Measurements from ENCODE around the gene CCL24. TPM values are rescaled to one million over a fixed set of nuclear protein-coding genes. Genes with fewer than 3 reads are reported as not detected.
"Not testable (repeated sequence)": the region's sequence is repeated elsewhere in the genome, so short reads cannot be mapped to it uniquely, and the experiment has no call there.

Gene CCL24, protein sequence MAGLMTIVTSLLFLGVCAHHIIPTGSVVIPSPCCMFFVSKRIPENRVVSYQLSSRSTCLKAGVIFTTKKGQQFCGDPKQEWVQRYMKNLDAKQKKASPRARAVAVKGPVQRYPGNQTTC
- total RNA-seq: not detected
- long read RNA-seq, donor 1: 0 reads
- long read RNA-seq, donor 2, partial matches to known transcripts: 0 of 1 reads
- long read RNA-seq, donor 2, other reads (novel, unspliced or antisense): 0 of 1 reads

DNA sequence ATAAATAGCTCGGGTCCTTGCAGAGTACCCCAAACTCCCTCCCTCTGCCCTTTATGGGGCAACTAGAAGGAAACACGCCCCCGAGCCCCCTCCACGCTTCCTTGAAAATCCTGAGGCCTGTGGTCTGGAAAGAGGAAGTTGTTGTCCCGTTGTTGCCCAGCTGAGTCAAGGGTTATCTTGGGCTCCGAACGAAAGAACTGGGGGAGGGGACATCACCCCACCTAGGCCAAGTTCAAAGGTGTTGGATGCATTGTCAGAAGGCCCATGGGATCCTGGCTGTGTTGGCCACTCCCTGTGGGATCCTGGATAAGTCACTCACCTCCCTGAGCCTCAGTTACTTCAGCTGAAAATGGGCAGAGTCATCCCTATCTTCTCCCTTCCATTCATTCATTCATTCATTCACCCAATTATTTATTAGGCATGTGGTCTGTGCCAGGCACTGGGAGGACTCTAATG lies at the start of gene CCL24:
Gene CCL24 (minus strand): TSS at position 26 of the 456 bp plus-strand sequence. CDS start 91 bp downstream, outside the sequence.
- no peak for DNase-seq (ENCODE audit: low spot score)
- intact Hi-C loops (cut with DNase I): no loop called here

- no peak for DNase-seq (ENCODE audit: low spot score)
- intact Hi-C loops (cut with DNase I): no loop called here
Observed at GRCh38 chr7:75861636-75862035, 48.0 kb upstream of the CCL24 start.

DNA sequence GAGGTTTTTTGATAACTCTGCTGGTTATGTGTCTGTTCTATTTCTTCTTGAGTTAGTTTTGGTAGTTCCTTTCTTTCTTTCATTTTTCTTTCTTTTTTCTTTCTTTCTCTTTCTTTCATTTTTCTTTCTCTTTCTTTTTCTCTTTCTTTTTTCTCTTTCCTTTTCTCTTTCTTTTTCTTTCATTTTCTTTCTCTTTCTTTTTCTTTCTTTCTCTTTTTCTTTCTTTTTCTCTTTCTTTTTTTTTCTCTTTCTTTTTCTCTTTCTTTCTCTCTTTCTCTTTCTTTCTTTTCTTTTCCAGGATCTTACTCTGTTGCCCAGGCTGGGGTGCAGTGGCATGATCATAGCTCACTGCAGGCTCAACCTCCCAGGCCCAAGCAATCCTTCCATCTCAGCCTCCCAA lies 44.8 kb upstream of the CCL24 start:
- intact Hi-C loops (cut with DNase I): loop anchor here in 1 of 2 donors (10.0 kb wide), 1 partner anchor 246 kb away; no protein-coding TSS in a partner anchor
- no peak for DNase-seq (ENCODE audit: low spot score)

DNA sequence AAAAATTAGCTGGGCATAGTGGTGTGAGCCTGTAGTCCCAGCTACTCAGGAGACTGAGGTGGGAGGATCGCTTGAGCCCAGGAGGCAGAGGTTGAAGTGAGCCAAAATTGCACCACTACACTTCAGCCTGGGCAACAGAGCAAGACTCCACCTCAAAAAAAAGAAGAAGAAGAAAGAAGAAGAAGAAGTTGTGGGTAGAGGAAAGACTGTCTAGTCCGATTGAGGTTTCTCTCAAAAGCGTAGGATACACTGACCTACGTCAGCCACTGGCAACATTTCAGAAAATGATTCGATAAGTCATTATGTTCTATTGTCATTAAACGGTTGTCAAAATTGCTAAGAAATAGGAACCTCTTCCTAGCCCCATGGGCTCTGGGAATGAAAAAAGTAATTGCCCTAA lies 42.9 kb upstream of the CCL24 start:
- intact Hi-C loops (cut with DNase I): loop anchor here in 1 of 2 donors (10.0 kb wide), 1 partner anchor 248 kb away; no protein-coding TSS in a partner anchor
- no peak for DNase-seq (ENCODE audit: low spot score)

- intact Hi-C loops (cut with DNase I): loop anchor here in 1 of 2 donors (10.0 kb wide), 1 partner anchor 250 kb away; no protein-coding TSS in a partner anchor
- not testable (repeated sequence) for DNase-seq (ENCODE audit: low spot score)
Observed at GRCh38 chr7:75854813-75855345, 41.3 kb upstream of the CCL24 start.

DNA sequence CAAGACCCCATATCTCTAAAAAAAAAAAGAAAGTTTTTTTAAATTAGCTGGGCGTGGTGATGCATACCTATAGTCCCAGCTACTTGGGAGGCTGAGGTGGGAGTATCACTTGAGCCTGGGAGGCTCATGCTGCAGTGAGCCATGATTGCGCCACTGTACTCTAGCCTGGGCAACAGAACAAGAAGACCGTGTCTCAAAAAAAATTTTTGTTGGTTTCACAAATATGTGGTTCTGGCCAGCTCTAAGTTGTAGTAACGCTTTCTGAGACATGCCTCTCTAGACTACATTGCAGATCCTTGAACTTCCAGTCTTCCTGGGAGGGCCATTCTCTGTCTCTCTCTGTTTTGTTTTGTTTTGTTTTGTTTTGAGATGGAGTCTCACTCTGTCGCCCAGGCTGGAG lies 40.6 kb upstream of the CCL24 start:
- intact Hi-C loops (cut with DNase I): loop anchor here in 1 of 2 donors (10.0 kb wide), 1 partner anchor 251 kb away; no protein-coding TSS in a partner anchor
- no peak for DNase-seq (ENCODE audit: low spot score)

- intact Hi-C loops (cut with DNase I): loop anchor here in 1 of 2 donors (10.0 kb wide), 1 partner anchor 255 kb away; no protein-coding TSS in a partner anchor
- DNase-seq (ENCODE audit: low spot score): no peak
Observed at GRCh38 chr7:75850235-75850634, 36.6 kb upstream of the CCL24 start.

DNA sequence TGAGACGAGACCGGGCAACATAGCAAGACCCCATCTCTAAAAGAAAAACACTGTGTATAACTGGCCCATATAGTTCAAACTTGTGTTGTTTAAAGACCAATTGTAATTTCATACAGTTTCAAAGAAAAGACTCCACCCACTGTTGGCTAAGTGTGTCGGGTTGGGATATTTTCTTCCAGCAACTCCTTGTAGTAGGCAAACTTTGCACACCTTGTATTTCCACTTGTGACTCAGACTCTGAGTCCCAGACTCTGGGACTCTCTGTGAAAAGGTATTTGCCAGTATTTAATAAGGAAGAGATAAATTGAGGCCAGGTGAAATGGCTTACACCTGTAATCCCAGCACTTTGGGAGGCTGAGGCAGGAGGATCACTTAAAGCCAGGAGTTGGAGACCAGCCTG lies 36.0 kb upstream of the CCL24 start:
- intact Hi-C loops (cut with DNase I): no loop called here
- DNase-seq (ENCODE audit: low spot score): no peak

- no peak for DNase-seq (ENCODE audit: low spot score)
- intact Hi-C loops (cut with DNase I): no loop called here
Observed at GRCh38 chr7:75847707-75848106, 34.1 kb upstream of the CCL24 start.

- DNase-seq (ENCODE audit: low spot score); intact Hi-C loops (cut with DNase I): not testable (repeated sequence)
Observed at GRCh38 chr7:75845132-75845531, 31.5 kb upstream of the CCL24 start.

DNA sequence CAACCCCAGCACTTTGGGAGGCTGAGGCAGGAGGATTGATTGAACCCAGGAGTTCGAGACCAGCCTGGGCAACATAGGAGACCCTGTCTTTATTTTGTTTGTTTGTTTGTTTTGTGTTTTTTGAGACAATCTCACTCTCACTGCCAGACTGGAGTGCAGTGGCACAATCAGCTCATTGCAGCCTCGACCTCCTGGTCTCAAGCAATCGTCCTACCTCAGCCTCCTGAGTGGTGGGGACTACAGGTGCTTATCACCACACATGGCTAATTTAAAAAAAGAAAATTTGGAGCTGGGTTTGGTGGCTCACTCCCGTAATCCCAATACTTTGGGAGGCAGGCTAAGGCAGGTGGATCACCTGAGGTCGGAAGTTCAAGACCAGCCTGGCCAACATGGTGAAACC lies 30.6 kb upstream of the CCL24 start:
- no peak for DNase-seq (ENCODE audit: low spot score)
- intact Hi-C loops (cut with DNase I): no loop called here

DNA sequence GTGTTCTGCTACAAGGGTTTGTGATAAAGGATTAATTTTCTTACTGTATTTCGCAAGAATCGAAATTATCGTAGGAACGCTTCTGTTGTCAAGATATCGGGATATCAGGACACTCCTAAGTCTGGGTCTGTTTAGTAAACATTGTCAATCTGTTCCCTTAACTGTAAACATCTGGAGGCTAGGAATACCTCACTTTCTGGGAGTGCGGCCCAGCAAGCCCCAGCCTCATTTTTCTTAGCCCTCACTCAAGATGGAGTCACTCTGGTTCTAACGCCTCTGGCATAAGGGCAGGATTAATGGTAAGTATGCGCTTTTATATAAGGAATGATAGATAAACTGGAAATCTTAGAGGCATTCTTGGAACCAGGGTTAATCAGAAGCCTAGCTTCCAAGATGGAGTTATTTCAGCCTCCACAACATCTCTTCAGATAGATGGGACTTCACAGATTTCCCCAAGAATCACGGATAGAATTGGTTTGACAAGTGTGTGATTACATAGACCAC lies 30.1 kb upstream of the CCL24 start:
- intact Hi-C loops (cut with DNase I): no loop called here
- no peak for DNase-seq (ENCODE audit: low spot score)

GRCh38 chr7:75842836-75843446 lies 29.3 kb upstream of the CCL24 start:
- DNase-seq (ENCODE audit: low spot score): no peak
- intact Hi-C loops (cut with DNase I): no loop called here

DNA sequence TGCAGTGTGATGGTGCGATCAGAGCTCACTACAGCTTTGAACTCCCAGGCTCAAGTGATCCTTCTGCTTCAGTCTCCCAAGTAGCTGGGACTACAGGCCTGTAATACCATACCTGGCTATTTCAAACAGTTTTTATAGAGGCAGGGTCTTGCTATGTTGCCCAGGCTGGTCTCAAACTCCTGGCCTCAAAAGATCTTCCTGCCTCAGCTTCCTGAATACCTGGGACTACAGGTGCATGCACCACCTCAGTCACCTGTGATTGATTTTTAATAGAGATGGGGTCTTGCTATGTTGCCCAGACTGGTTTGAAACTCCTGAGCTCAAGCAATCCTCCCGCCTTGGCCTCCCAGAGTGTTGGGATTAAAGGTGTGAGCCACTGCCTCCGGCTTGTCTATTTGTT lies 26.4 kb upstream of the CCL24 start:
- intact Hi-C loops (cut with DNase I): no loop called here
- no peak for DNase-seq (ENCODE audit: low spot score)

DNA sequence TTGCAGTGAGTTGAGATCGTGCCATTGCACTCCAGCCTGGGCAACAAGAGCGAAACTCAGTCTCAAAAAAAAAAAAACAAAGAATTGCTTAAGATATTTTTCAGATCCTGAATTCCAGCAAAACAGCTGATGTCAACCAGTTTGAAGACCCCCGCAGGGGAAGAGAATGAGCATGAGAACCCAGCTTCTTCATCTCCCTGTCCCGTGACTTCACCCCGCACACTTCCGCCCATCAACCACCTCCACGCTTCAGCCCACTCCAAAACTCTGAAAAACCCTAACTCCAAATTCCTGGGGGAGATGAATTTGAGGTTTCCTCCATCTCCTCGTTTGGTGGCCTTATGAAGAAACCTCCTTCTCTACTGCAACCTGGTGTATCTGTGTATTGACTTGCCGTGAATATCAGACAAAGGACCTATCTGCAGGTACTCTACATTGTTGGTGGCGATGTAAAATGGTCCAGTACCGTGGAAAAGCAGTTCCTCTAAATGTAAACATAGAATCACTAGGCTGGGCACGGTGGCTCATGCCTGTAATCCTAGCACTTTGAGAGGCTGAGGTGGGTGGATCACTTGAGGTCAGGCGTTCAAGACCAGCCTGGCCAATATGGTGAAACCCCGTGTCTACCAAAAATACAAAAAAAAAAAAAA lies 24.8 kb upstream of the CCL24 start:
- DNase-seq (ENCODE audit: low spot score); intact Hi-C loops (cut with DNase I): not testable (repeated sequence)

GRCh38 chr7:75836798-75837197 lies 23.2 kb upstream of the CCL24 start:
- DNase-seq (ENCODE audit: low spot score): no peak
- intact Hi-C loops (cut with DNase I): no loop called here

GRCh38 chr7:75835688-75836285 lies 22.2 kb upstream of the CCL24 start:
- DNase-seq (ENCODE audit: low spot score): no peak
- intact Hi-C loops (cut with DNase I): no loop called here

- intact Hi-C loops (cut with DNase I); DNase-seq (ENCODE audit: low spot score): not testable (repeated sequence)
Observed at GRCh38 chr7:75833662-75834061, 20.1 kb upstream of the CCL24 start.

- no peak for DNase-seq (ENCODE audit: low spot score)
- intact Hi-C loops (cut with DNase I): no loop called here
Observed at GRCh38 chr7:75830978-75831377, 17.4 kb upstream of the CCL24 start.
